Measurements from ENCODE around the gene CFAP57.

DNA sequence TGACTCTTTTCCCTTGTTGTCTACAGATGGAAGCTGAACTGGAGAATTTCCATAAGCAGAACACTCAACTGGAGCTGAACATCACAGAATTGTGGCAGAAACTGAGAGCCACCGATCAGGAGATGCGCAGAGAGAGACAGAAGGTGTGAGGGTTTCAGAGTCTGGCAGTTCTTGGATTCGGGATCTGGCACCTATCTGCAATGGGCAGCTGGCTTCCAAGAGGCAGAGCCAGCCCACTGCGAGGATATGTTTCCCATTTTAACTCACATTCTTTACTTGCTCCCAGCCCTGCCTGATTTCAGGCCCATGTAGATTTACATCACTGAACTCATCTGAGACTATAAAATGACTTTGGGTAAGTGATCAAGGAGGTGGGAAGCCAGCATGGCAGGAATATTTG lies 60.4 kb downstream of the CFAP57 start:
- no peak for TF ChIP-seq POLR2A (IDR thresholded peaks at IDR 0.05)
- no peak for TF ChIP-seq CTCF (IDR thresholded peaks at IDR 0.05)

Measured in Peyer's patch (tissue), 4 donors.